IPS-18c (cell line): ENCODE results near the gene ACKR2.
"Not testable (repeated sequence)": the region's sequence is repeated elsewhere in the genome, so short reads cannot be mapped to it uniquely, and the experiment has no call there.

Experiments used
- H3K4me3 ChIP-seq: 2 replicates; pipeline ENCODE4 v1.7.0; 2013; ENCODE audit warnings: low read depth, mild to moderate bottlenecking, low read length, moderate library complexity; ENCODE audit not compliant: insufficient read depth
- H3K9me3 ChIP-seq: one replicate; pipeline ENCODE4 v1.6.1; 2013; ENCODE audit warnings: mild to moderate bottlenecking, low read length, moderate library complexity; ENCODE audit not compliant: control insufficient read depth, insufficient read depth

Gene ACKR2

GRCh38 chr3:42796332-42796885 is 12.8 kb upstream of the ACKR2 start:
- no peak overlapping the region for H3K4me3 ChIP-seq
- no peaks in the 10 kb centered on the region for H3K9me3 ChIP-seq

- H3K4me3 ChIP-seq, result no peak overlapping the region
- no peaks in the 10 kb centered on the region for H3K9me3 ChIP-seq
Observed at GRCh38 chr3:42799376-42799775, 9.9 kb upstream of the ACKR2 start.

- H3K4me3 ChIP-seq, result no peak overlapping the region
- H3K9me3 ChIP-seq, result no peaks in the 10 kb centered on the region
Observed at GRCh38 chr3:42800251-42800650, 9.0 kb upstream of the ACKR2 start.

DNA sequence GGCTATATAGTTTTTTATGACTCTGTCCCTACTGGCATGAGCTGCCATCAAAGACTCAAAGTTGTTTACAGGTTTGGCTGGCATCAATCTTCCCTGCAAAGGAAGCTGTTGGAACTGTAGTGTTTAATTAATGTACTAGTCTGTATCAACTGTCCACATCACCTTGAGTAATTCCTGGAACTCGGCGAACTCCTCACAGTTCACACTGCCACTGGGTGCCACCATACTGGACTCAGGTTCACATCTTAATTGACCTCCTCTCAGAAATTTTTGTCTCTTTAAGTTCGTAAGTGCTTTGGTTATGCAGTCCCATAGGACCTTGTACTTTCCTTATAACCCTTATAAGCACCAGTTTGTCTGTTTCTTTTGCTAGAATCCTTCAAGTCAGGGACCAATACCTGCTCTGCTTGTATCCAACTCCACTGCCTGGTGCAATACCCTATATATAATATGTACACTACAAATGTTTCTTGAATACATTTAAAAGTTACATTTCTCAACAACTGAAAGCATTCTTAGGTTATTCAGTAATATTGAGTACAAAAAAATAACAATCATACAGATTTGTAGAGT is 8.1 kb upstream of the ACKR2 start:
- Histone ChIP-seq H3K9me3 (no peaks in the 10 kb centered on the region), H3K4me3 (no peak overlapping the region)

DNA sequence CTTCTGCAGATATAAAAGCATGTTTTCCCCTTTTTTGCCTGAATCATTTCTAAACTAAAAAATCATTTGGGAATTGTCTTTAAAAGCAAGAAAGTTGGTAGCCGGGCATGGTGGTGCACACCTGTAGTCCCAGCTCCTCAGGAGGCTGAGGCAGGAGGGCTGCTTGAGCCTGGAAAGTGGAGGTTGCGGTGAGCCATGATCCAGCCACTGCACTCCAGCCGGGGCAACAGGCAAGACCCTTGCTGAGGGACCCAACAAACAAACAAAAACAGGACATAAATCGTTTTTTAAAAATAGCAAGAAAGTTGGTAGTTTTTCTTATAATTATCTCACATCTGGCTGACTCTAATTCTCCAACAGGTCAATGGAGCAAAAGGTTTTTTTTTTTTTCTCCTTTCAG is 7.5 kb upstream of the ACKR2 start:
- Histone ChIP-seq H3K9me3 (no peaks in the 10 kb centered on the region), H3K4me3 (no peak overlapping the region)

- Histone ChIP-seq H3K9me3 (no peaks in the 10 kb centered on the region), H3K4me3 (peak overlapping the region; percentile 96)
Observed at GRCh38 chr3:42802876-42803413, 6.3 kb upstream of the ACKR2 start.

DNA sequence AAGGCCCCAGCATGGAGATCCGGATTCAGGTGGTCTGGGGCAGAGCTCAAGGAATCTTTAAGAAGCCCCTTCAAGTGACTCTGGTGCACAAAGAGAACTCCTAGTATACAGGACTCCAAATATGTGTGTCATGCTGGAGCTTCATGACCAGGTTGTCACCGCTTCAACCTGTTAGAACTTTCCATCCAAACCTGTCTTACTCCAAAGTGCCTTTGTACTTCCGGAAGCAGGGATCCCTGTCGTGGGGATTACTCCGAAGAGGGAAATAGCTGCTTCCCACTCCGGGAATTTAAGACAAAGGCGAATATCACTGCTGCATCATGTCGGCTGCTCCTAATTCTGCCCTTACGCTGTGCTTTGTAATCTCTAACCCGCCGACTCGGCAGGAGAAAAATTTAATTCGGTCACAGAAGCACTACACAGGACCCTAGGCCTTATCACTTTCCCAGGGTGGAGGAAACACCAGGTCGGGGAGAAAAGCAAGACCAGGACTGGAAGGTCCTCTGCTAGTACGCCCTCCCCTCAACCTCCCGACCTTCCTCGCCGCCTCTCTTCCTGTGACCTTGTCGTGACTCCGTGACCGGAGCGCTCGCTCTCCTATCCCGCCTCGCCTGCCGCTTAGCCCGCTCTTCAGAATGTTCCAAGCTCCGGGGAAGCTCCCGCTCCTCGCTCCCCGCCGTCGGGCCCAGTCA is 5.7 kb upstream of the ACKR2 start:
- peak overlapping the region; percentile 96 for H3K4me3 ChIP-seq
- H3K9me3 ChIP-seq, result no peaks in the 10 kb centered on the region

DNA sequence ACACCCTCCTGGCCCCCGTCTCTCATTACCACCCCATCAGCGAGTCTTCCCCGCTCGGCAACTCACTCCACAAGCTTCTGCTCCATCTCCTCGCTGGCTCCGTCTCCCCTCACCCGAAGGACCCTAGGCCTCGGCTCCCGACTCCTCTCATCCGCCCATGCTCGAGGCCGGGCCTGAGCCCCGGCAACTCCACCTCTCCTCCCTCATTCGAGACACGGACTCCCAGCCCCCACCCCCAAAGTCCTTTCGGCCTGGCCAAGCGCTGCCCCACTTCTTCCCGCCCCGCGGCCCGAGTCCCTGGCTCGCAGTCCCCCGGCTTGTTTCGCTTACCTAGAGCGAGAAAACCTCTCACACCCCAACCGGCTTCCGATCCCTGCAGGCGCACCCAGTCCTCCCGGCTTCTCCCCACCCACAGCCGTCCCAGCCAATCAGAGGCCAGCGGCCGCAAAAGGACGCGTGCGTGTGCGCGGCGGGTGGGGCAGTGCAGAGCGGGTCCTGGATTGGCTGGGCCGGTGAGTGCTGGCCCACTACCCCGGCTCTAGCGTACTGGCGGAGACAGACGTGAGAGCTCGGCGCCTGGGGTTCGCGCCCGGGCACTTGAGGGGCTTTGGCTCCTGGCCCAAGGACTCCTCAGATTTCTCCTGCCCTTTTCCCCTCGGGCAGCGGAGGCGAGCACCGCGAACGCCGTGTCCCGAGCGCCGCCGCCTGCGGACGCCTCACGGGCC is 5.0 kb upstream of the ACKR2 start, which contains the start of gene HIGD1A:
TSS of gene HIGD1A (minus strand) at position 385 of the 725 bp plus-strand sequence. CDS start 10,237 bp downstream, outside the sequence.
- no peaks in the 10 kb centered on the region for H3K9me3 ChIP-seq
- peak within 1 kb of the TSS; percentile 96 for H3K4me3 ChIP-seq

GRCh38 chr3:42804831-42805132 is 4.5 kb upstream of the ACKR2 start:
- peak overlapping the region; percentile 96 for H3K4me3 ChIP-seq
- no peaks in the 10 kb centered on the region for H3K9me3 ChIP-seq

DNA sequence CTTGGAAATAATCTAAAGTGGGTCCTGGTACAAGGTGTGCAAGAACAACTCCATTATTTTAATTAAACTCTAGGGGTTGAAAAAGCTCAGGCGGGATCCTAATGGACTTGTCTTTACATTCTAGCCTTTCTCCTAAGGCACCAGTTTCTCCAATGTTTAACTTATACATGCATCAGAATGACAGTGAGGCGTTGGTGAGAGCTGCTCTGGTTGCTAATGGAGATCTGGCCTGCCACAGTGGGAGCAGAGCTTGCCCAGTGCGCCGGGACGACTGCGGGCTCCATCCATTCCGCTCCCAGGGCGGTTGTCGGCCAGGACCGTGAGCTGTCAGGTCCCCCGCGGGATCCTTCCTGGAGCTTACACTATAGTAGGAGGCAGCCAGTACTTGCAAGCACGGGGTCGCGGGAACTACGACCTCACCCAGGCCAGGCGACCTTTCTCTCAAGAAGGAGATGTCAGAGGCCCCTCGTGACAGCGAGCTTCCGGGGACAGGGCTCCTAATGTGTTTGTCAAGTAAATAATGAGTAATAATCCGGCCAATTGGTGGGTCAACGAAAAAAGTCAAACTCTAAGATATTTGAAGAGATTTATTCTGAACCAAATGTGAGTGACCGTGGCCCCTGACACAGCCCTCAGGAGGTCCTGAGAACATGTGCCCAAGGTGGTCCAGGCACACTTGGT is 4.0 kb upstream of the ACKR2 start:
- Histone ChIP-seq H3K9me3 (no peaks in the 10 kb centered on the region), H3K4me3 (peak overlapping the region; percentile 96)

DNA sequence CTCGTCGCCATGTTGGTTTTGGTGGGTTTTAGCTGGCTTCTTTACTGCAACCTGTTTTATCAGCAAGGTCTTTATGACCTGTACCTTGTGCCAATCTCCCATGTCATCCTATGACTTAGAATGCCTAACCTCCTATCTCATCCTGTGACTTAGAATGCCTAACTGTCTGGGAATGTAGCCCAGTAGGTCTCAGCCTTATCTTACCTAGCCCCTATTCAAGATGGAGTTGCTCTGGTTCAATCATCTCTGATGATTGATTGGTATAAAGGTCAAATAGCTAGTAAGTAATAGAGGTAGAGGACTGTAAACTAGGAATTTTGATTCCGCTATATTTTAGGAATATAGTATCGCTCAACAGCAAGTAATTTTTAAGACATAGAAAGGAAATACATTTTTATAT is 1.3 kb upstream of the ACKR2 start:
- no peak overlapping the region for H3K4me3 ChIP-seq
- H3K9me3 ChIP-seq, result no peaks in the 10 kb centered on the region

- H3K4me3 ChIP-seq, H3K9me3 ChIP-seq: not testable (repeated sequence)
Observed at GRCh38 chr3:42810706-42811105, 1.5 kb downstream of the ACKR2 start.

- not testable (repeated sequence) for H3K9me3 ChIP-seq, H3K4me3 ChIP-seq
Observed at GRCh38 chr3:42811118-42811883, 2.1 kb downstream of the ACKR2 start.

GRCh38 chr3:42814246-42814645 is 5.0 kb downstream of the ACKR2 start:
- Histone ChIP-seq H3K4me3 (no peak overlapping the region), H3K9me3 (no peaks in the 10 kb centered on the region)

GRCh38 chr3:42814914-42815507 is 5.8 kb downstream of the ACKR2 start:
- no peaks in the 10 kb centered on the region for H3K9me3 ChIP-seq

DNA sequence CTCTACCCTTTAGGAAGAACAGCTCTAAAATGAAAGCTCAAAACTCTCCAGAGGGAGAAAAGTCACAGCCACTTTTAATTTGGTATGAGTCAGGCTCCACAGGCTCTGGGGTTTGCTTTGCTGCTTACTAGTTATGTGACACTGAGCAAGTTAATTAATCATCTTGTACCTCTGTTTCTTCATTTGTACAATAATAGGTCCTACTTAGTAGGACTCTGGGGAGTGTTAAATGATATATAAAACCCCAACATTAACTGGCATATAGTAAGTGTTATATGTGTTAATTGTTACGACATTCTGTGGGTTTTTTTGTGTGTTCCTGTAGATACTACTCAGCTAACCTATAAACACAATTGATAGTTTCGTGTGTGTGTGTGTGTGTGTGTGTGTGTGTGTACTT is 6.6 kb downstream of the ACKR2 start:
- Histone ChIP-seq H3K4me3 (no peak overlapping the region), H3K9me3 (no peaks in the 10 kb centered on the region)

More at GRCh38 chr3:42814914-42815507, 5.8 kb downstream of the ACKR2 start:
- no peak overlapping the region for H3K4me3 ChIP-seq
